Measurements from ENCODE around the gene PSKH1. TPM values are rescaled to one million over a fixed set of nuclear protein-coding genes. Genes with fewer than 3 reads are reported as not detected.
A peak's percentile ranks its signal among the peaks of the same experiment; 100 is the strongest.

Gene PSKH1
- total and polyA plus RNA-seq, 2 donors from 2014 or later, result 23.6 to 33.2 TPM

DNA sequence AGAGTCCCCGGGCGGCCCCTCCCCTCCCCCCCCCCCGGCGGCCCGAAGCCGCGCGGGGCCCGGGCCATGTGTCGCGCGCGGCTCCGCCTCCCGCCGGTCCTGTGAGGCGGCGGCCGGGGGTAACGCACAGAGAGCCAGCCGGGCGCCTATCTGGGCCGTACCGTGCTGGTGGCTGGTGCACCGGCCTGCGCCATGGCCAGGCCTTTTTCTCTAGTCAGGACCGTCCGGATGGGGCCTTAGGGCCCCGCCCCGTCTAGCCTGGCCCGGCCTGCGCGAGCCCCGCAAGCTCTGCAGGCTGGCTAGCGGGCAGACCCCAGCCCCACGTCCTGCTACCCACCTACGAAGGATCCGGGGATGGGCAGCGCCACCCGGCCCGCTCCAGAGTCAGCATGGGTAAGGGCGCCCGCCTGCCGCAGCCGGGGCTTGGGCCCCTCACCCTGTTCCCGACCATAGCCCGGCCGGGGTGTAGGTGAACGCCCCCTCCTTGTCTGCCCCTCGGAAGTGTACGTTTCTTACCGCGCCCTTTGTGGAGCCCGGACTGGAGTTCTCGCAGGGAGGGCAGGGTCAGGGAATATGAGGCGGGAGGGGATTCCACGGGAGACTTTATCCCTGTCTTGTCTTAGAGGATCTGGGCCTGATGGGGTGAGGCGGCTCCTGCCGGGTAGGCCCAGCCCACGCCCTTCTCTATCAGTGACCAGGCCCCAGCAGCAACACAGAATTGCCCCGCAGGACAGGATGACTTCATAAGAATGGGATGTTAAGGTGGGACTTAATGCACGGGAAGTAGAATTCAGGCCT, 45.8 kb upstream of the PSKH1 start, which contains the start of gene CENPT:
Gene CENPT, minus strand, starts transcription at position 630 of the 798 bp plus-strand sequence. CDS start 13,834 bp downstream, outside the sequence.
- no peak for FAIRE-seq
- TF ChIP-seq, protein P1, sequence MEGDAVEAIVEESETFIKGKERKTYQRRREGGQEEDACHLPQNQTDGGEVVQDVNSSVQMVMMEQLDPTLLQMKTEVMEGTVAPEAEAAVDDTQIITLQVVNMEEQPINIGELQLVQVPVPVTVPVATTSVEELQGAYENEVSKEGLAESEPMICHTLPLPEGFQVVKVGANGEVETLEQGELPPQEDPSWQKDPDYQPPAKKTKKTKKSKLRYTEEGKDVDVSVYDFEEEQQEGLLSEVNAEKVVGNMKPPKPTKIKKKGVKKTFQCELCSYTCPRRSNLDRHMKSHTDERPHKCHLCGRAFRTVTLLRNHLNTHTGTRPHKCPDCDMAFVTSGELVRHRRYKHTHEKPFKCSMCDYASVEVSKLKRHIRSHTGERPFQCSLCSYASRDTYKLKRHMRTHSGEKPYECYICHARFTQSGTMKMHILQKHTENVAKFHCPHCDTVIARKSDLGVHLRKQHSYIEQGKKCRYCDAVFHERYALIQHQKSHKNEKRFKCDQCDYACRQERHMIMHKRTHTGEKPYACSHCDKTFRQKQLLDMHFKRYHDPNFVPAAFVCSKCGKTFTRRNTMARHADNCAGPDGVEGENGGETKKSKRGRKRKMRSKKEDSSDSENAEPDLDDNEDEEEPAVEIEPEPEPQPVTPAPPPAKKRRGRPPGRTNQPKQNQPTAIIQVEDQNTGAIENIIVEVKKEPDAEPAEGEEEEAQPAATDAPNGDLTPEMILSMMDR (IDR thresholded peaks at IDR 0.05; ENCODE audit: borderline replicate concordance, extremely low read depth, insufficient read depth), result no peak
- peak within 1 kb of the TSS; percentile 43 to 88 (median 88) for H3K9ac ChIP-seq (ENCODE audit: low read length in 3 of 3)
- H3K27ac ChIP-seq (ENCODE audit: low read depth in 2 of 2, low read length in 2 of 2), result peak within 1 kb of the TSS; percentile 91 to 98
- peak in 4 of 5 donors; percentile 30 to 89 (median 66) for DNase-seq
- H3K4me3 ChIP-seq (ENCODE audit: low read length in 3 of 3), result peak within 1 kb of the TSS; percentile 71 to 83 (median 79)
- H3K36me3 ChIP-seq (ENCODE audit: control insufficient read depth in 2 of 3, insufficient read depth in 3 of 3, low read length in 3 of 3), result no peaks in the 10 kb centered on the region
- peaks cover 14 to 40% (median 32%) of the 10 kb centered on the region in 3 donors for H3K4me1 ChIP-seq (ENCODE audit: control insufficient read depth in 2 of 3, insufficient read depth in 2 of 3, low read depth in 1 of 3, low read length in 3 of 3)
- H3K9me3 ChIP-seq (ENCODE audit: control insufficient read depth in 2 of 3, insufficient read depth in 1 of 3, low read length in 3 of 3), result no peaks in the 10 kb centered on the region
- intact Hi-C loops (cut with DNase I), result no loop called here
- no peaks in the 10 kb centered on the region for H3K27me3 ChIP-seq (ENCODE audit: control insufficient read depth, insufficient read depth, low read length)

DNA sequence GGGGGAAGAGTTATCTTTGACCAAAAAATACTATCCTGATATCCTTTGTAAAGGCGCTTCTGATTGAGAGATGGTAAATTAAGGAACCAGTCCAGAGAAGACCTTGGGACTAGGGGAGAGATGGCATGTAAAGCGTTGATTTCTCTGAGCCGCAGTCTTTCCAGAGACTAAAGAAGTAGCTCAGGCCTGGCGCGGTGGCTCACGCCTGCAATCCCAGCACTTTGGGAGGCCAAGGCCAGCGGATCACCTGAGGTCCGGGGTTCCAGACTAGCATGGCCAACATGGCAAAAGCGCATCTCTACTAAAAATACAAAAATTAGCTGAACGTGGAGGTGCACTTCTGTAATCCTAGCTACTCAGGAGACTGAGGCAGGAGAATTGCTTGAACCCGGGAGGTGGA, 44.9 kb upstream of the PSKH1 start:
- Histone ChIP-seq H3K9ac (ENCODE audit: low read length in 3 of 3) (peak overlapping the region in 2 of 3 donors; percentile 7 to 88), H3K4me3 (ENCODE audit: low read length in 3 of 3) (peak overlapping the region in 2 of 3 donors; percentile 65 to 83), H3K27ac (ENCODE audit: low read depth in 2 of 2, low read length in 2 of 2) (no peak overlapping the region), H3K36me3 (ENCODE audit: control insufficient read depth in 2 of 3, insufficient read depth in 3 of 3, low read length in 3 of 3) (no peaks in the 10 kb centered on the region), H3K4me1 (ENCODE audit: control insufficient read depth in 2 of 3, insufficient read depth in 2 of 3, low read depth in 1 of 3, low read length in 3 of 3) (peaks cover 14 to 35% (median 32%) of the 10 kb centered on the region in 3 donors), H3K9me3 (ENCODE audit: control insufficient read depth in 2 of 3, insufficient read depth in 1 of 3, low read length in 3 of 3) (no peaks in the 10 kb centered on the region), H3K27me3 (ENCODE audit: control insufficient read depth, insufficient read depth, low read length) (no peaks in the 10 kb centered on the region)
- TF ChIP-seq, protein P1 (IDR thresholded peaks at IDR 0.05; ENCODE audit: borderline replicate concordance, extremely low read depth, insufficient read depth), result no peak
- DNase-seq (no peak), FAIRE-seq (no peak)
- intact Hi-C loops (cut with DNase I), result no loop called here

DNA sequence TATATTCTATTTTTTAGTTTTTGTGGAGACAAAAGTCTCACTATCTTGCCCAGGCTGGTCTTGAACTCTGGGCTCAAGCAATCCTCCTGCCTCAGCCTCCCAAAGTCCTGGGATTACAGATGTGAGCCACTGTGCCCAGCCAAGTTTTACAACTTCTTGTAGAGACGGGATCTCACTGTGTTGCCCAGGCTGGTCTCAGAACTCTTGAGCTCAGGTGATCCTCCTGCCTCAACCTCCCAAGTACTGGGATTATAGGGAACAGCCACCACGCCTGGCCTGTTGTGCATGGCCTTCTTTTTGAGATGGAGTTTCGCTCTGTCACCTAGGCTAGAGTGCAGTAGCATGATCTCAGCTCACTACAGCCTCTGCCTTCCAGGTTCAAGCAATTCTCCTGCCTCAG, 39.4 kb upstream of the PSKH1 start:
- FAIRE-seq (no peak), DNase-seq (no peak)
- no peak overlapping the region for H3K9ac ChIP-seq (ENCODE audit: low read length in 3 of 3)
- TF ChIP-seq, protein P1 (IDR thresholded peaks at IDR 0.05; ENCODE audit: borderline replicate concordance, extremely low read depth, insufficient read depth), result no peak
- H3K4me1 ChIP-seq (ENCODE audit: control insufficient read depth in 2 of 3, insufficient read depth in 2 of 3, low read depth in 1 of 3, low read length in 3 of 3), result peaks cover 0 to 15% (median 13%) of the 10 kb centered on the region in 3 donors
- intact Hi-C loops (cut with DNase I), result no loop called here
- H3K27me3 ChIP-seq (ENCODE audit: control insufficient read depth, insufficient read depth, low read length), result no peaks in the 10 kb centered on the region
- no peak overlapping the region for H3K4me3 ChIP-seq (ENCODE audit: low read length in 3 of 3)
- H3K9me3 ChIP-seq (ENCODE audit: control insufficient read depth in 2 of 3, insufficient read depth in 1 of 3, low read length in 3 of 3), result no peaks in the 10 kb centered on the region
- no peaks in the 10 kb centered on the region for H3K36me3 ChIP-seq (ENCODE audit: control insufficient read depth in 2 of 3, insufficient read depth in 3 of 3, low read length in 3 of 3)
- H3K27ac ChIP-seq (ENCODE audit: low read depth in 2 of 2, low read length in 2 of 2), result no peak overlapping the region
